ENCODE data around the gene EEF2K.

EEF2K gene

GRCh38 chr16:22314661-22315626 lies 108.9 kb downstream of the EEF2K start:
- DNase-seq: no peak

DNA sequence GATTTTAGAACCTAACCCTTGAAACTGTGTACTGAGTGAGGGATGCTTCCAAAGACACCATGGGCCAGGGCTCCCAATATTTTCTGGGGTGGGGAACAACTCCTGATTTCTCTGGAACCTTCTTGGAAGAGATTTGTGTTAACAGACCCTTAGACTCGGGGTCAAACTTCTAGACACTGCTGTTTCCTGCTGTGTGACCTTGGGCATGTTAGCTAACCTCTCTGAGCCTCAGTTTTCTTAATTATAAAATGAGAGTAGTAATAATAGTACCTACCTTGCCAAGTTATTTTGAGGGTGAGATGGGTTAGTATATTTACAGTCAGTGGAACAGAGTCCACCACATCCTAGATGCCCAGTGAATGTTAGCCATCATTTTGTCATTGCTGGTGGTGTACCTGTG lies 109.9 kb downstream of the EEF2K start:
- DNase-seq: no peak

DNA sequence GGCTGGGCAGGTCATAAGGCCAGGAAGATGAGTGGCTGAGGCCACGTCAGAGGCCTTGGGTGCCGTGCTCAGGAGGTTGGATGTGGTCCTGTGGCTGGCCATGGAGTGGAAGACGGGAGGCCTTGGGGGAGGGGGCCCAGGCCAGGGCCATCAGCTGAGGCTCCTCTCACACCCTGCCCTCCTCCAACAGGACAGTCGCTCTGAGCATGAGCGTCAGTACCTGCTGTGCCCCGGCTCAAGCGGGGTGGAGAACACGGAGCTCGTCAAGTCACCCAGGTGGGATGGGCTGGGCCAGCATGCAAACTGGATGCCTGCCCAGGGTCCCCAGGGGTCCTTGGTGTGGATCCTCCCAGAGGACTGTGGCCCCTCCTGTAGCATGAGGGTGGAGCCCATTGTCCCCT lies 110.3 kb downstream of the EEF2K start:
- DNase-seq: no peak

GRCh38 chr16:22317001-22317530 lies 111.0 kb downstream of the EEF2K start:
- DNase-seq: no peak

DNA sequence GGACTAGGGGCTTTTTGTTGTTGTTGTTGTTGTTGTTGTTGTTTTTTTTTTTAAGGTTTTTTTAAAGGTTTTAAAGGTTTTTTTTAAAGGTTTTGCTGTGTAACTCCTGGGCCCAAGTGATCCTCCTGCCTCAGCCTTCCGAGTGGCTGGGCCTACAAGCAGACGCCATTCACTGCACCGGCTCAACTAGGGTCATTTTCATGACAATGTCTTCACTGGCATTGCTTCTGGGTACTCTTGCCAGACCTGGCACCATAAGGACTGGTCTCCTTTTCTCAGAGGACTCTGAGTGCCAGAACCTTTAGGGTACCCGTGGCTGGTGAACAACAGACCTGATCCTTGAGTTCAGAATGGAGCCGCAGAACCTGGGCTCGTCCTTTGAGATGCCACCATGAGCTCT lies 111.5 kb downstream of the EEF2K start:
- no peak for DNase-seq

GRCh38 chr16:22318690-22319358 lies 112.7 kb downstream of the EEF2K start:
- peak in 1 of 58 donors; percentile 2 for DNase-seq

- no peak for DNase-seq
Observed at GRCh38 chr16:22320572-22321339, 114.7 kb downstream of the EEF2K start.

- DNase-seq: peak in 42 of 58 donors; percentile 5 to 79 (median 21)
Observed at GRCh38 chr16:22321340-22322001, 115.4 kb downstream of the EEF2K start.

GRCh38 chr16:22322021-22322471 lies 116.0 kb downstream of the EEF2K start:
- no peak for DNase-seq

DNA sequence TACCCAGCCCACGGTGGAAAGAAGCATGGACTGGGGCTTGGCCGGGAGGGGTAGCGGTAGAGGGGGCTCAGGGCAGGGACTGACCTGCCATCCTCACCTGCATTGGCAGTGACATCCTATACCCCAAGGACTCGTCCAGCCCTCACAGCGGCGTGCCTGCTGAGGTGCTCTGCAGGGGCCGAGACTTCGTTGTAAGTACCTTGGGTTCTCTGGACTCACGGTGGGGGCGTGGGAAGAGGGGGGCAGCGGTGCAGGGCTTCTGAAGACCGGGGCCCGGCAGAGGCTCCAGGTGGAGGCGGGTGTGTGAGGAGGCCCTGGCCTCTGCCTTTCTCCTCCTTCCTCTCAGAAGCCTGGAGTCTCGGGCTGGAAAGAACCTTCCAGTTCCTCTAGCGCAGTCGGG lies 116.7 kb downstream of the EEF2K start:
- no peak for DNase-seq

DNA sequence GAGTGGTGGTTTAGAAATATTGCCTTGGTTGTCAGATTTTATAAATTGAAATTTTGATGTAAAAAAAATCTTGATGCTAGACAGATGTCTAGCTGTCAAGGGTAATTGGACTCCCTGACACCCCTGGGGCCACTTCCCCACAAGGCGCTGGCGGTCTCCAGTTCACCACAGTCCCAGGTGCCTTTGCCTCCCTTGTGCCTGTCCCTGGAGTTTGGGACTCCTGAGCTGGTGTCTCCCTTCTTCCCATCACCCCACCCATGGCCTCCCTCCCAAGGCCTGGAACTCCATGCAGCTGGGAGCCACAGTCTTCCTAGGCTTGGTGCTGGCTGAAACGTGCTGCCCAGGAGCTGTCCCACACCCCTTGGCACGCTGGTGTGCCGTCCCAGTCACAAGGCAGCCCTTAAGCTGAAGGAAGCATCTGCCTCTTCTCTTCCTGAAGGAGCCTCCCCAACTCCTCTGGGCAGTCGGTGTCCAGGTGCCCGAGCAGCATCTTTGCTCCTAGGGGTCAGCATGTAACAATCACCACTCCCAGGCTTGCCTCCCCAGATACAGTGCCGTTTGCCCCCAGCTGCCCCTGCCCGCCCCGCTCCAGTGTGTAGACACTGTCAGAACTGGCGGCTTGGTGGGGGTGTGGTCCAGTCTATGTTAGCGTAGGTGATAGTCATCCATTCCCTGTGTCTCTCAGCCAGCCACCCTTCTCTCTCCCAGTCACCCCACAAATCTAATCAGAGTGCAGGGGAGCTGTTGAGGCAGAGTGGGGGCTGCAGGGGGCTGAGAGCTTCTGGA lies 117.3 kb downstream of the EEF2K start:
- DNase-seq: no peak

GRCh38 chr16:22323959-22324786 lies 118.1 kb downstream of the EEF2K start:
- DNase-seq: no peak

- DNase-seq: no peak
Observed at GRCh38 chr16:22324787-22325597, 118.9 kb downstream of the EEF2K start.

DNA sequence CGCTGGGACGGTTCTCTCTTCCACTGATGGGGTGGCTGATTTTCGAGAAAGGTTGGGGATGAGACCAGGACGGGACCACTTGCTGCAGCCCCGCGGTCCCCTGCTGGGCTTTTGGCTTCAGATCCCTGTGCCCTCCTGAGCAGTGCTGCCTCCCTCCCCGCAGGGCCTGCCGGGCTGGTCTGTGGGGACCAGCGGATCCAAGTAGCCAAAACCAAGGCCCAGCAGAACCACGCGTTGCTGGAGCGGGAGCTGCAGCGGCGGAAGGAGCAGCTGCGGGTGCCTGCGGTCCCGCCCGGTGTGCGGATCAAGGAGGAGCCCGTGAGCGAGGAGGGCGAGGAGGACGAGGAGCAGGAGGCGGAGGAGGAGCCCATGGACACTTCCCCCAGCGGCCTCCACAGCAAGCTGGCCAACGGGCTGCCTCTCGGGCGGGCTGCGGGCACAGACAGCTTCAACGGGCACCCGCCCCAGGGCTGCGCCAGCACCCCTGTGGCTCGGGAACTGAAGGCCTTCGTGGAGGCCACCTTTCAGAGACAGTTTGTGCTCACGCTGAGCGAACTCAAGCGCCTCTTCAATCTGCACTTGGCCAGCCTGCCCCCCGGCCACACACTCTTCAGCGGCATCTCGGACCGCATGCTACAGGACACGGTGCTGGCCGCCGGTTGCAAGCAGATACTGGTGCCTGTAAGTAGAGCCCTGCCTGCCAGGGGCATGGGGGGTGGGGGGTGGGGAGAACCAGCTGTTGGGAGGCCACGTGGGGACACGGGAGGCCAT lies 119.7 kb downstream of the EEF2K start:
- no peak for DNase-seq

GRCh38 chr16:22326369-22326652 lies 120.2 kb downstream of the EEF2K start:
- DNase-seq: no peak

DNA sequence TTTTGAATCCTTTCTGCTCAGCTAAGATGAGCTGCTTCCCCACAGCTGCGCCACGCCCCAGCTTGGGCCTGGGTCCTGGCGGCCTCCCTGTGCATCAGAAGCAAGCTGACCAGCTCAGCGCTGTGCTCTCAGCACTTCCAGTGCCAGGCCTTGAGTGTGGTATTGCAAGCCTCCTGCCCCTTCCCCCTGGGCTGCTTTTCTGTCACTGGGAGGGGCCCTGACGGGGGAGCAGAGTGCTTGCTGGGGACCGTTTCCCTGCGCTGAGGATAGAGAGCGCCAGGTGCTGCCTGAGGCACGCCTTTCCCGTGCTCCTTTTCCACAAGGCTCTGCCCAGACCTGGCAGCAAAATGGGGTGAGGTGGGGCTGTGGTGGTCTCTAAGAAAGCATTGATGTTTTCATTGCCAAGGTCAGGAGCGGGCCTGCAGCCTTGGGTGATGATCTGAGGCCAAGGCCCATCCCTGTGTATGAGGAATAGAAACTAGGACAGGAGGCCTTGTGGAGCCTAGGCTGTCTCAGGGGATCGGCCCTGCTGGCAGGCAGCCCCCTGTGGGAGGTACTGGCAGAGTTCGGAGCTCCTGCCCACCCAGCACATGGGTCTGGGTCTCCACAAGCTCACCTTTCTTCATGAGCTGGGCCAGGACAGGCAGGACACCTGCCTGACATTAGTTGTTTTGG lies 120.8 kb downstream of the EEF2K start:
- DNase-seq: no peak

DNA sequence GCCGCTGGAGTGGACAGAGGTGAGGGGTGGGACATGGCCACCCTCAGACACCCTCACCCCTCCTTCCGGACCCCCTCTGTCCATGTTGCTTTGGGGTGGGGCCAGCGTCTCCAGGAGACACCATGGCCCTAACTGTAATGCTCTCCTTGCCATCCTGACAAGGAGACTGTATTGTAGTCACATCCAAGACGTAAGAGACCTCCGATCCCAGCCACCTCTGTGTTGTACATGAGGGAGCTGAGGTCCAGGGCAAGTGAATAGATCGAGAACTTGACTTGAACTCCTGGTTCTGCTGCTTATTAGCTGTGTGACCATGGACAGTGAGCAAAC lies 121.3 kb downstream of the EEF2K start:
- no peak for DNase-seq

Measured in anterior cingulate cortex (tissue), 58 donors.